Activated naive CD4-positive, alpha-beta T cell (primary cell): ENCODE measurements around the gene F7.
"Not testable (repeated sequence)": the region's sequence is repeated elsewhere in the genome, so short reads cannot be mapped to it uniquely, and the experiment has no call there.

ENCODE experiments used
- DNase-seq, 4 experiments: peaks; one replicate each; lab custom pipeline; 2025; lab: John Stamatoyannopoulos, UW

F7 gene

GRCh38 chr13:113102727-113103126 lies 2.9 kb upstream of the F7 start:
- DNase-seq, result no peak

- DNase-seq, result no peak
These were observed 1.9 kb upstream of the F7 start for GRCh38 chr13:113103646-113104045.

- DNase-seq, result no peak
These were observed 396 bp downstream of the F7 start for GRCh38 chr13:113105921-113106452.

GRCh38 chr13:113106711-113107351 lies 1.2 kb downstream of the F7 start:
- DNase-seq, result no peak

- DNase-seq, result not testable (repeated sequence)
These were observed 2.9 kb downstream of the F7 start for GRCh38 chr13:113108521-113108920.

GRCh38 chr13:113109151-113110047 lies 3.8 kb downstream of the F7 start:
- no peak for DNase-seq

GRCh38 chr13:113110048-113110851 lies 4.7 kb downstream of the F7 start:
- peak in 1 of 4 experiments; percentile 12 for DNase-seq

- DNase-seq, result no peak
These were observed 5.3 kb downstream of the F7 start for GRCh38 chr13:113110852-113111315.

GRCh38 chr13:113111821-113112220 lies 6.2 kb downstream of the F7 start:
- DNase-seq, result not testable (repeated sequence)

GRCh38 chr13:113112475-113112874 lies 6.9 kb downstream of the F7 start:
- not testable (repeated sequence) for DNase-seq

GRCh38 chr13:113112893-113113845 lies 7.6 kb downstream of the F7 start:
- no peak for DNase-seq

- DNase-seq, result no peak
These were observed 8.3 kb downstream of the F7 start for GRCh38 chr13:113113846-113114271.

- DNase-seq, result no peak
These were observed 9.1 kb downstream of the F7 start for GRCh38 chr13:113114511-113115362.

GRCh38 chr13:113115363-113116205 lies 10.0 kb downstream of the F7 start:
- no peak for DNase-seq

- no peak for DNase-seq
These were observed 10.7 kb downstream of the F7 start for GRCh38 chr13:113116206-113116800.

- DNase-seq, result no peak
These were observed 11.3 kb downstream of the F7 start for GRCh38 chr13:113116871-113117271.

- no peak for DNase-seq
These were observed 11.8 kb downstream of the F7 start for GRCh38 chr13:113117335-113117872.

GRCh38 chr13:113117911-113118260 lies 12.3 kb downstream of the F7 start:
- DNase-seq, result no peak
